Fibroblast of skin of left biceps (primary cell): ENCODE measurements around the gene TSSK3.
"Not testable (repeated sequence)": the region's sequence is repeated elsewhere in the genome, so short reads cannot be mapped to it uniquely, and the experiment has no call there.

ENCODE experiments used
- DNase-seq, 2 experiments: peaks; one replicate each; pipeline ENCODE4 v3.0.0-alpha.2; 2013; ENCODE audit warnings: low read depth in 2 of 2

The TSSK3 gene

DNA sequence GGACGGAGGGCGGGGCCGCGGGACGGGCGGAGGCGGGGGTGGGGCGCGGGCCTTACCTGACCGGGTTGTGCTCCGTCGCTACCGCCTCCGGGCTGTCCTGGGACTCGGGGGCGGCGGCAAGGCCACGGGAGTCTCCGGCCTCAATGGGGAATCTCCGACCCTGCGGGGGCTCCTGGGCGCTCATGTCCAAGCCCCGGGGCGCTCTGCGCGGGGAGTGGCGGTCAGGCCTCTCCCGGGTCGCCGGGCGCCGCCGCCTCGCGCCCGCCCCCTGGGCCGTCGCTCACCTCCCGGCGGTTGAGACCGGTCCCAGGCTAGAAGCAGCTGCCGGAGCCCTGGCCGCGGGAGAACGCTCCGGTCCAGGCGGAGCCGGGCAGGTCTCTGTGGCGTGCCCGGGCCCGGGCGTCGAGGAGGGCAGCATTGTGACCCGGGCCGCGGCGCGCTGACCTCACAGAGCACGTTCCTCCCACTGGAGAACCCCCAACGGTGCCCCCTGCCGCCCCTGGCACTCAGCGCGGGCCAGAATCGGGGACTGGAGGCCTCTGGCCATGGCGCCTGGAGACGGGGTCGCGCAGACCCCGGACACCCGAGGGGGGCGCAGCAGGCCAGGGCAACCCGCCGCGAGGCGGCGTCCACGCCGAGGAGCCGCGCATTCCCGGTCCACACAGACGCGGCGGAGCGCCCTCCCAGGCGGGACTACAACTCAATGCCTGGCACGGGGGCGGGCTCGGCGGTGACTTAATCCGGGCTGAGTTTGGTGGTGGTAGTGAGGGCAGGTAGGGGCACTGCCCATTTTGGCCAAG is 465 bp upstream of the TSSK3 start:
- DNase-seq: no peak

DNA sequence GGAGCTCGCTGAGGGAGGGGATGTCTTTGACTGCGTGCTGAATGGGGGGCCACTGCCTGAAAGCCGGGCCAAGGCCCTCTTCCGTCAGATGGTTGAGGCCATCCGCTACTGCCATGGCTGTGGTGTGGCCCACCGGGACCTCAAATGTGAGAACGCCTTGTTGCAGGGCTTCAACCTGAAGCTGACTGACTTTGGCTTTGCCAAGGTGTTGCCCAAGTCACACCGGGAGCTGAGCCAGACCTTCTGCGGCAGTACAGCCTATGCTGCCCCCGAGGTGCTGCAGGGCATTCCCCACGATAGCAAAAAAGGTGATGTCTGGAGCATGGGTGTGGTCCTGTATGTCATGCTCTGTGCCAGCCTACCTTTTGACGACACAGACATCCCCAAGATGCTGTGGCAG is 1.4 kb downstream of the TSSK3 start:
- DNase-seq: no peak

DNA sequence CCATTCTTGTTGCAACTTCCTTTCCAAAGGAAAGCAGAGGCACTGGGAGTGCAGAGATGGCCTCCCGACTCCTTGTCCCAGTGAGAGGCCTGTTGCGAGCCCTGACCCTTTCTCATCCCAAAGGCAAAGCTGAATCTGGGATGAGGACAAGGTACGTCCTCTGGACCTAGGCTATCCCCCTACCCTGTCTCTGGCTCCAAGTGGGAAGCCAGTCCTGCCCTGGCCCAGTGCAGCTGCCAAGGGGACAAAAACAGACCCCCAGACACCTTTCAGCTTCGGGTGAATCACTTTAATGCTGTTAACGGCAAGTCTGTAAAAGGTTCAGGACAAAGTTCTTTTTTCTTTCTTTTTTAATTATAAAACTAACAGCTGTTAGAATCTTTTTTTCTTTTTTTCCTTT is 2.5 kb downstream of the TSSK3 start:
- DNase-seq: no peak

DNA sequence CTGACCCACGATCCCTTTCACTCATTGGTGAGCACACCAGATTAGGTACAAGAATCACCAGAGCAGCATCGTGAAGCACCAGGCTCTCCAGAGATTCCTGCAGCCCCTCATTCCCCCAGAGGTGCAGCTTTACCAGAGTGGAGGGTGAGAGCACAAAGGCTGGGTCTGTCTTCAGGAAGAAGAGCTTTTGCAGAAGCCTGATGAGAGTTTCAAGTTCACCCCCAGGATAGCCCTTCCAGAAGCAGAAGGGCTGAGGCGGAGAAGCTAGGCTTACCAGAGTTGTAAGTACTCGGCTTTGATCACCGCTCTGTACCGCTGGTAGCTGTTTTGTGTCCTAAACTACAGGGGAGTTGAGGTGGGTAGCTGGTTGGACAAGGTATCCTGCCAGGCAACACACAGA is 3.1 kb downstream of the TSSK3 start:
- no peak for DNase-seq

DNA sequence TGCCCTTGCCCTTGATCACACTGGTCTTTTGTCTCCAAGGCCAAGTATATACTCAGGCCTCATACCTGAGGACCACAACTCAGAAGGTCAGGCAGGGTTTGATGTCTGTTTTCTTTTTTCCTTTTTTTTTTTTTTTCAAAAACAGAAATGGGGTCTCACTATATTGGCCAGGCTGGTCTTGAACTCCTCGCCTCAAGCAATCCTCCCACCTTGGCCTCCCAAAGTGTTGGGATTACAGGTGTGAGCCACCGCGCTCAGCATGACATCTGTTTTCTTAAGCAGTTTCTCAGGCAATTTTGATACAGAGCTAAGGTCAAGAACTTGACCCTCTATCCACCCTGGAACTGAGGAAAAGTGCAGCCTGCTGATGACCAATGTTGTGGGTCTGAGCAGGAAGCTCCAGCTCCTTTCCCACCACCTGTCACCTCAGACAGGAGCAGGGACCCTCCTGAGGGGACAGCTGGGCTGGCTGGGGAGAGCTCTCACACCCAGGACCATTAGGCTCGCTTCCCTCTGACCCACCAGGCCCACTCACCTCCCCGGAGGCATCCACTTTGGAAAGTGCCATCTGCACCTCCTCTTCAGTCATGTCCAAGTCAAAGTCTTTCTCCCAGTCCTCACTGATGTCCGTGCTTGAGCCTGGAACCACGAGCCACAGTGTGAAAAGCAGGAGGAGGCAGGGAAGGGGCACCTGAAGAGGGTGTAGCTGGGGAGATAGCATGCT is 5.7 kb downstream of the TSSK3 start:
- DNase-seq: no peak

DNA sequence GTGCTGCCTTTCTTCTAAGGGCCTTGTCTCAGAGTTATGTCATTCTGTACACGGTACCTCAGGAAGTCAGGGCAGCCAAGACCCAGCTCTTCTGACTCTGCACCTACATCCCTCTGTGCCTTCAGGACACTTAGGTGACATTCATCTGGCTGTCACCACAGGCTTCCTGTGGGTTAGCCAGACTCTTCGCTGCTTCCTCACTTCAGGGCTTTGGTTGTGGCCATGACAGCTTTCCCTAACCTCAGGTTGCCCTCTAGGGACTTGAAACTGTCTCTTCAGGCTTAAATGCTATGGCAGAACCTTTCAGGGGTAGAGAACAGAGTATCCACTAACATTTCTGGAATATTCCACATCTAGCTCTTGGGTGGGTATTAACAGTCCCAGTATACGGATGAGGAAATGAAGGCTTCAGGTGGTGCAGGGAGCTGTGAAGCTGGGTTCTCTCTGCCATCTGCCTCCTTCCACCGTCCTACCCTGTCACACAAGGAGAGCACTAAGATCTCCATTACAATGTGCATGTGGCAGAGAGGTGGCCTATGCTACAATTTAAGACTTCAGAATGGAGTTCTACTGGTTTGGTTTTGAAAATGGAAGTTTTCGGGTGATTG is 9.9 kb downstream of the TSSK3 start:
- DNase-seq: no peak

DNA sequence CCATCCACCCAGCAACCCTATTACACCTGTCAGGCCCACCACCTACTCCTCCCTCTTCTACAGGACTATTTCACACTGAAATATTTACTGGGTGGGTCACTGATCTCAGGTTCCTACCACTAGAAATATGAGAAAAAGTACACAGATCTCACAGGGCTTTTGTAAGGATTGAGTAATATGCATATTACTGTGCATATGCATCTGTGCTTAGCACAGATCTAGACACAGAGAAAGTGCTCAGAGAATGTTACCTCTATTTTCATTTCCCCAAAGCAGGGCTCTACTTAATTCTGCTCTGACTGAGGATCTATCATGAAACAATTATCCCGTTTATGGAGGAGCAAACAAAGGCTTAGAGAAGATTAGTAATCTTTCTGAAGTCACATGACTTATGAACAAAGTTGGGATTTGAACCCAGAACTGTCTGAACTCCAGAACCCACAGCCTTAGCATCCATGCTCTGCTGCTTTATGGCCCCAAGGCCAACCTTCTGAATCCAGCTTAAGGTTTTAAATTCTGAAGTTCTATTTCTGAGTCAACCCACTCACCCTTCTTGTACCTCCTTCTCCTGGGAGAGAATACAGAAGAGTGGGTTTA is 11.8 kb downstream of the TSSK3 start:
- no peak for DNase-seq

DNA sequence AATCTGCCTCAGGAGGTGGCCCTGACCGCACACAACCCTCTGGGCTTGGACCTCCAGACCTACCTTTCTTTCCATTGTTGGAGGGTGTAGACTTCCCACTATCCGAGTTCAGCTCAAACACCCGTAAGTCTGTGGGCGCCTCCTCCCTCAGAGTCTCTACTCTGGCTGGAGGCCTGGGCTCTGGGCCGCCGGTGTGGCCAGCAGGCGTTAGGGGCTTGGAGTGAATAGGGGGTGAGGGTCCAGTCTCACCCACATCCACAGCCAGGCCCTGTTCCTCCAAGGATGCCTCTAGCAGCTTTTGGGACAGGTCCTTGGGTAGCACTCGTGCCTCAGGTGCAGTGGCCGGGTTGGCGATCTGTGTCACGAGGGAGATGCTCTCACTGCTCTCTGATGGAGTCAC is 13.9 kb downstream of the TSSK3 start:
- DNase-seq: no peak

DNA sequence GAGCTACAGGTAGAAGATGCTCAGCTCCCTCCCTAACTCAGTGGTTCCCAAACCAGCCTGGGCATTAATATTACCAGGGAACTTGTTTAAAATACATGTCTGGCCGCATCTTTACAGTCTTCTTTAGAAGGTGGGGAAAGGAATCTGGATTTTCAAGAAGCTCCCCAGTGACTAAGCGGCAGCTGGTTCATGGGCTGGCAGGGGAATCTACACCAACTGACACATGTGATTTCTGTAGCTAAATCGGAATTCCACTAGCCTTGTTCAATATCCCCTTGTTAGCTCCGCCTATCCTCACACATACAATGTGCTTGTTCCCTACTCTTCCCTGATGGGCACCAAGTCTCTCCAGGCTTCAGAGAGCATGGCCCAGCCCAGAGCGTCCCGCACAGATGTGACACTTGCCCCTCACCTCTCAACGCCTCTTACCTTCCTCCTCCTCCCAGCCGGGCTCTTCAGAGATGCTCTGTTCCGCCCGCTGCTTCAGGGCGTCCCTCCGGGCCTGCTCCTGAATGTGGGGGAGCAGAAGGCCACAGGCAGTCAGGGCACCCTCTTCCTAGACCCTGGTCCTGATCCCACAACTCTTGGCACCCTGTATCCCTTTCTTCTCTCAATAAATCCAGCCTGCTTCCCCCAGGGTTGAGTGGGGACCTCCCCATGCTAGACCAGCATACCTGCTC is 15.3 kb downstream of the TSSK3 start:
- DNase-seq: no peak

DNA sequence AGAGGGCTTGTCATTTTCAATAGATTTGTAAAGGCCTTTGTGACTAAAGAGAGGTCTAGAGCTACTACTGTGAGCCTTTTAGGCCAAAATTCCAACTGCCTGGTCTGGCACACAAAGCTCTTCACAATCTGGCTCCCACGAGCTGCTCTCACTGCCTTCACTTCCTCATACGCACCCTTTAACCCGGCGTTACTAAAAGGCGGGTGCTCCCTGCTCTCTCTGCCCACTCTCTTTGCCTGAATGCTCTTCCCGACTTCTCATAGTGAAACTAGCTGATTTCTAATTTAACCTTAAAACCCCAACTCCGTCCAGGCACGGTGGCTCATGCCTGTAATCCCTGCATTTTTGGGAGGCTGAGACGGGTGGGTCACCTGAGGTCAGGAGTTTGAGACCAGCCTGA is 17.7 kb downstream of the TSSK3 start:
- no peak for DNase-seq

DNA sequence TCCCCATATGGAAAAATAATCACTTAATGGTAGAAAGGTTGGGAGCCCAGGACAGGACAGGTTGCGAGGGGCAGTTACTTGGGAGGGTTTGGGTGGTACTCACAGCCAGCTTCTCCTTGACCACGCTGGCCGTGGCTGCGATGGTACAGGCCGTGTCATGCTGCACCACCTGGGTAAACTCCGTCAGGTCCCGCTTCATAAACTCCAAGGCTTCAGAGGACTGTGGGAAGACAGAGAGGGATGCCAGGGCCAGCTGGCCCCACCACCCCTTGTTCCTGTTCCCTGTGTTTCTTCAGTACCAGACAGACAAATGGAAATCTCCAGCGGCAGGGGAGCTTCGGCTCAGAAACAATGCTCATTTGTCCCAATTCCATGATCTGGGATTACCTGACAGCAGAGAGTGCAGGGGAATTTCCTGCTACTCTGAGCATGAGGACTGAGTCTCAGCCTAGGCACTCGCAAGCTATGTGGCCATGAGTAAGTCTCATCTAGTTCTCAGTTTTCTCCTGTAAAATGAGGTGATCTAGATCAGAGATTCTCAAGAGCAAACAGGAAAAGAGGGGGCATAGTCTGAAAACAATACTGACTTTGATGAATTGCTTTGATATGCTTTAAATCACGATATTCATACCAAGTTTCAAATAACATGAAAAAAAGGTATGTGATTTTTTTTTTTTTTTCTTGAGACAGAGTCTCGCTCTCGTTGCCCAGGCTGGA is 24.5 kb downstream of the TSSK3 start:
- DNase-seq: no peak

DNA sequence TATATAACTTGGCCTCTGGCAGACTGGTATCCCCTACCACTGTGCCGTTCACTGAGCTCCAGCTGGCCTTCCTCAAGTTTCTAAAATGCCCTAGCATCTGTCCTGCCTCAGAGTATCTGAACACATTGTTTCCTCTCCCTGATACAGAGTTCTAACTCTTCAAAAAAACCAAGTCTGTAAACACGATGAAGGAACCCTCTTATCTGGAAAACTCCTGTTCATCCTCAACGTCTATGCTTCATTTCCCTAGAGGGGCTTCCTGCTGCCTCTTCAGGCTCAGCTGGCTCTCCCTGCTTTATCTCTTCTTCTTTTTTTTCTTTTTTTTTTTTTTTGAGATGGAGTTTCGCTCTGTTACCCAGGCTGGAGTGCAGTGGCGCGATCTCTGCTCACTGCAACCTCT is 26.3 kb downstream of the TSSK3 start:
- no peak for DNase-seq

DNA sequence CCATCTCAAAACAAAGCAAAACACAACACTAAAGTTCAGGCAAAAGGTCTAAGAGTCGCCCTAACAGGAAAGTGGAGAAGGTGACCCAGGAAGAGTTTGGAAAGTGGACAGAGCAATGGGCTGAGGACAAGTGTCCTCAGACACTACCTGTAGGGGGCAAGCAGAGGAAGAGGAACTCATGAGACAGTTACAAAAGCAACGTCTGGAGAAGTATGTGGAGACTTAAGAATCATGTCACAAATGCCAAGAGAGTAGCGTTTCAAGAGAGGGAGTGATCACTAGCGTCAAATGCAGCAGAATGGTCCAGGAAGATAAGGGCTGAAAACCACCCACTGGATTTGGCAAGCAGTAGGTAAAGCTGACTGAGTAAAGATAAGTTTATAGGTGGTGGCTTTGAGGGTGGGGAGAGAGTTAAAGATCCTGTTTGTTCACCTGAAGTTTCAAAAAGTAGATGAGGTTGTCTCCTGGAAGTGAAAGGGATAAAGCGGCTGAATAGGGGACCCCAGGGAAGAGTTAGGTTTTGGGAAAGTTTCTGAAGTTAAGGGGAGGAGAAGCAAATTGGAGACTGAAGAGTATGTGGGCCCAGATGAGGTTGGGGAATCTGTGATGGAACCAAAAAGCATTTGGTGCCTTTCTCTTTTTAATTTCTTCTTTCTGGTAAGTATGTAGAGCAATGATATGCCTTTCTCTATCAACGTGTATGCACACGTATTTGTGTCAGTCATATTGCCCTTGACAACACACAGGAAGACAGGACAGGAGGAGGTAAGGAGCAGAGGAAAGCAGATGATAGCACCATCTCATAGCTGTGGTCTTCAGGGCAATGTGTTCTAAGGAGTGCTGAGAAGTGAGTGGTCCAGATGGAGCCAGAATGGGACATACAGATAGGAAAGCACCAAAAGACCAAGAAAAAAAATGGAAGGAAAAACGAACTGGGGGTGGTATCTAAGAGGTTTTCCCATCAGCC is 28.8 kb downstream of the TSSK3 start:
- no peak for DNase-seq

DNA sequence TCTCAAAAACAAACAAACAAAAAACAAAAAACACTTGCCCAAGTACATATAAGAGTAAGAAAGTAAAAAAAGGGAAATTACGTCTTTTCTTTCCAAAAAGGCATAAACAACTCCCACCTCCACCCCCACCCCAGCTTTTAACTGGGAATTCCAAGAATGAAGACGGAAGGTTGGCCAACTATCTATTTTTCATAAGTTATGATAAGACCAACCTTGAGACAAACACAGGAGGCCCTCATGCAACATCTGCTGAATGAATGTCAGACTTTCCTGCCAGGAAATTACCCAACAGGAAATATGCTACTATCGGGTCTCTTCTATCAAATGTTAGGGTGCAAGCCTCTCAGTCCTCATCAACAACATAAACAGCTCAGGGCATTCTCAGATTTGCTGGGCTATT is 30.0 kb downstream of the TSSK3 start:
- DNase-seq: no peak

DNA sequence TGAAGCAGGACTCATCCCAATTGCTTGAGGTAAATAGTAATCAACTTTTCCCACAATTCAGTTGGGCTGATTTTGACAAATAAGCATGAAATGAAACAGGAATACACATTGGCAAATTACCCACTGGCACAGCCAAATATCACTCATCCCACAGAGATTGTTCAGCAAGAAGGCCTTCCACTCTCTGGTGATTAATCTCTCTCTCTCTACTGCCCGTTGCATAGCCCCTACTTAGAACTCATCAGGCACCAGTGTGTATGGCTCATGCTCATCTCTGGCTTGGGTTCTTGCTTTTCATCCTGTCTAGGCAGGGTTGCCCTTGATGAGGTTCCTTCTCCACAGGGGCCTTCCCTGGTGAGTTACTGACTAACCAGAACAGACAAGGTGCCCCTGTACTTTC is 30.8 kb downstream of the TSSK3 start:
- no peak for DNase-seq

DNA sequence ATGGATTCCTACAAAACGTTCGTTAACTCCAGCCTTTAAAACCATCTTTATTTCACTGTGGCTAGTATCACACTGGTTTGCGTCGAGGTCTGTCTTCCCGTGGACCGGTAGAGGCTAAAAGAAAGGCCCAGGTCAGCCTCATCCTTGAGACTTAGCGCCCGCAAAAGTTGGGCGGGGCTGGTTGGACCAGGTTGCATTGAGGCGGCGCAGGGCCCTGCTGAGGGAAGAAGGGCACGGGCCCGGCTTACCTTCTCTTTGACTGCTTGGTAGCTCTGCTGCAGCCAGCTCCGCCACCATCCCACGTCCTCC is 31.4 kb downstream of the TSSK3 start:
- DNase-seq: no peak

DNA sequence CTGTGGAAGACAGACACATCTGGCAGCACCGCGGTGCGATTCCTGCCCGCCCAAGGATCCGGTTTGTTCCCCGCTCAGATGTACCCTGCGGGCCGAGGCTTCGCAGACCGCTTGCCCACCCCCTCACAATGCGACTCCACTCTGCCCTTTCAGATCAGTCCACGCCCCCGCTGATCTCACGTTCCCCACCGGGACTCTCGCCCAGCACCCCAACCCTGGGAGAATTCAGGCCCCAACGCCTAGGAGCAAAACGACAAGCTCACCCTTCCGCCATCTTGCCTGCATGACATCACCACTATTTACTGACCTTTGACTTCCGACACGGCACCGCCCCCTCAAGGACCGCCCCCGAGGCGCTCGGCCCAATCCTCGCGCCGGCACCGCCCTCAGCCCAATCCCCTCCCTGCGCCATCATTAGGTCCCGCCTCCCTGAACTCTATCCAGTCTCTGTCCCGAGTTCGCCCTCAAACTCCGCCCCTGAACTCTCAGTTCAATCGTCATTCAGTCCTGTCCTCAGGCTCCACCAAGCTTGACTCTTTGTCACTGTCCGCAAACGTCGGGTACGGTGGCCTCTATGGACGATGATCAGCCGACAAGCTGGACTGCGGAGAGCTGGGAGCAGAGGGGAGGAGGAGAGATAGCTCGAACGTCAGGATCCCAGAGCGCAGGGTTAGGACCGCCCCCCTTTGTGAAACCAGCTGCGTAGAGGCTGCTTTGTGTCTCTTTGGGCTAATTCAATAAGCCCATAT is 32.0 kb downstream of the TSSK3 start, which contains the start of gene BSDC1:
TSS of gene BSDC1 (minus strand) at position 301 of the 749 bp plus-strand sequence. CDS start at position 274, 27 bp downstream.
- peak; percentile 88 to 89 for DNase-seq

DNA sequence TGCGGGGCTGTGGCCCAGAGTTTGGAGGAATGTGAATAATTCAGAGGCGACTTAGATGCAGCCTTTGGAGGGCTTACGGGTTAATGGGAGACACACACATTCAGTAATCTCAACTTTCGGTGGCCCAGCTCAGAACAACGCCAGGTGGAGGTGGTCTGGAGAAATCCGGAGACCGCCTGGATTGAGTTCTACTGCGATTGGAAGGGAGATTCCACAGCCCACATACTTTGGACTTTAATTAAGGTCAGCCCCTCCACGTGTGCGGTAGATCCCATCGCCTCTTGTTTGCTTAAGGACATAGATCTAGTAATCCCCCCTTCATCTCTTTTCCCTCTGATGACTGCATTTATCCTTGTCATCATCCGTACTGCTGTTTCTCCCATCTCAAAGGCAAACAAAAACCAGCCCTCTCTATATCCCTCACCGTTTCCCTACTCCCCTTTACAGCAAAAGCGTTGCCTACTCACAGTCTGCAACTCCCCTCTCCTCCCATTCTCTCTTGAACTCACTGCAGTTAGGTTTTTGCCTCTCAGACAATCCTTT is 32.6 kb downstream of the TSSK3 start:
- no peak for DNase-seq

DNA sequence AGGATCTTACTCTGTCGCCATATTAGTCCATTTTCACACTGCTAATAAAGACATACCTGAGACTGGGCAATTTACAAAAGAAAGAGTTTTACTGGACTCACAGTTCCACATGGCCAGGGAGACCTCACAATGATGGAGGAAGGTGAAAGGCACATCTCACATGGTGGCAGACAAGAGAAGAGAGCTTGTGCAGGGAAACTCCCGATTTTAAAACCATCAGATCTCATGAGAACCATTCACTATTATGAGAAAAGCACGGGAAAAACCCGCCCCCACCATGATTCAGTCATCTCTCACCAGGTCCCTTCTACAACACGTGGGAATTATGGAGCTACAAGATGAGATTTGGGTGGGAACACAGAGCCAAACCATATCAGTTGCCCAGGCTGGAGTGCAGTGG is 34.2 kb downstream of the TSSK3 start:
- not testable (repeated sequence) for DNase-seq
